SKM-1 treated with dmso at 0.1 percent for 144 hours (cell line): Measurements from ENCODE around the gene KIAA0232.
"Not testable (repeated sequence)": the region's sequence is repeated elsewhere in the genome, so short reads cannot be mapped to it uniquely, and the experiment has no call there.

Experiments
- DNase-seq: peaks from one replicate; lab custom pipeline; 2025; ENCODE audit not compliant: unreplicated experiment; lab: John Stamatoyannopoulos, UW

Gene KIAA0232

GRCh38 chr4:6773616-6774540 lies 8.6 kb upstream of the KIAA0232 start:
- no peak for DNase-seq

DNA sequence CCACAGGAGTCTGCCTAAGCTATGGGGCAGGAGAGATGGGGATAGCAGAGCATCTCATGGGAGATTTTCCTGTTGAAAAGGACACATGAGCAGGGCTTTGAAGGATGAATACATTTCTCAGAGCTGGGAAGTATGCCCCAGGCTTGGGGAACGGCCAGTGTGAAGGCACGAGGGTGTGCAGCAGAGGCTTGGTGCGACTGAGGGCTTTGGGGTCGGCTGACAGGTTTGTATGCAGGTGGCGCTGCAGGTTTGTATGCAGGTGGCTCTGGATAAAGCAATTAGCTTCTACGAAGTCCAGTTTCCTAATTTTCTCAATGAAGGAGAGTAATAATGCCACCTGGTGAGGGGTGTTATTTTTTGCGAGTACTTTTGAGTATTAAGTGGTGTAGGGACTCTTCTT lies 6.8 kb upstream of the KIAA0232 start:
- no peak for DNase-seq

- no peak for DNase-seq
Observed at GRCh38 chr4:6776920-6777635, 5.4 kb upstream of the KIAA0232 start.

DNA sequence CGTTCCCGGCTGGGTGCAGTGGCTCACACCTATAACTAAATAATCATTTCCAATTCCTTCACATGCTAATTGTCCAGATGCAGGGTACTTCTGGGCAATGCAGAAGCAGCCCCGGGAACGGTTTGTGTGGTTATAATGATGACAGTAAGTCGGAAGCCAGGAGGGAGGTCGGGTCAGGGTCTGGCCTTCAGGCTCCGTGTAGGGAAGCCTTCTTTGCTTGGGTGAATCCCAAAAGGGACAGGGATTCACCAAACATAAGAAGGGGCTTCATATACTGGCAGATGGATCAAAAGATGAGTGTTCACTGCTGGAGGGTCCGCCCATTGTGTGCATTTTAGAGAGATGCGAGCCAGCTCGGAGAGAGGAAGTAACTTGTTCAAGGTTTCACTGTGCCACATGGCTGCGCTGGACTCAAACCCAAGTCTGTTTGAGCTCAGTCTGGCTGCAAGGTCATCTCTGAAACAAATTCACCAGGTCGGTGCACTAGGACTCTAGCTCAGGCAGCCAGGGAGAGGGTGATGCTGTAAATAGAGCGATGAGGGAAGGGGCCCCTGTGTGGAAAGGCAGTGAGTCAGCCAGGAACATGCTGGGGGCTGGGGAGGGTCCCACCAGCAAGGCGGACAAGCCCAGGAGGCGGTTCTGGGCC lies 4.8 kb upstream of the KIAA0232 start:
- peak; percentile 91 for DNase-seq

- DNase-seq, result no peak
Observed at GRCh38 chr4:6778435-6778834, 4.1 kb upstream of the KIAA0232 start.

DNA sequence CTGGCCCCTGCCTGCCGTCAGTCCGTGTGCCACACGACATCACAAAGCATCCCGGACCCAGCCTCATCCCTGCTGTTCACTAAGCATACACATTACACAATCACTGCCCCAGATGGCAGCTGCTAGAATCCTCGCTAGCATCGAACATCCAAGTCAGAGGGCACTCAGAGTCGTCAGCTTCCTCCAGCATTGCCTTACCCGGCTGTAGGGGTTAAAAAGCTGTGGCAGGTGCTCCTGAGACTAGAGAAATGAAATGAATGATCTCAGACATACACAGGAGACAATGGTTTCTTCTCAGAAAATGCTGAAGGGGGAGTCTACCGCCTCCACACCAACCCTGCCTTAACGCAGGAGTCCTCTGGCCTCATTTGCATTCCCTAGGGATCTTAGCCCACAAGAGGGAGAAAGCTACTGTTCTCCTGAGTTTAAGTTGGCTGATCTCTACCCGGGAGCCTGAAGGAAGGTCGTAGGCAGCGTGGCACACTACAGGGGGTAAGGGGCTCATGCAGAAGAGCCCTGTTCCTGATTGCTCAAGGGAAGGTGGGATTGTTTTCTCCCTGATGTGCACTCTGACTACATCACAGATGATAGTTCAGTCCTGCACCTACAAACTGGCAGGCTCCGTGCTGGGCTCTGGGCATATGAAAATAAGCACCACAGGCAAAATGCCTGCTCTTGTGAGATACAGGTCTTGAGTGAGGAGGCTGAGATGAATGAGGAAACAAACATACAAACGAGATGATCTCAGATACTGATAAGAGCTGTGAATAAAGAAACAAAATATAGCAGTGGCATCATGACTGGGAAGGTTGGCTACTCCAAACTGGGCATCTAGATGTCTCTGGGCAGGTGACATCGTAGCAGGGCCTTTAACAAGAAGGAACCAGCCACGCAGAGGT lies 2.6 kb upstream of the KIAA0232 start:
- peak; percentile 51 for DNase-seq

DNA sequence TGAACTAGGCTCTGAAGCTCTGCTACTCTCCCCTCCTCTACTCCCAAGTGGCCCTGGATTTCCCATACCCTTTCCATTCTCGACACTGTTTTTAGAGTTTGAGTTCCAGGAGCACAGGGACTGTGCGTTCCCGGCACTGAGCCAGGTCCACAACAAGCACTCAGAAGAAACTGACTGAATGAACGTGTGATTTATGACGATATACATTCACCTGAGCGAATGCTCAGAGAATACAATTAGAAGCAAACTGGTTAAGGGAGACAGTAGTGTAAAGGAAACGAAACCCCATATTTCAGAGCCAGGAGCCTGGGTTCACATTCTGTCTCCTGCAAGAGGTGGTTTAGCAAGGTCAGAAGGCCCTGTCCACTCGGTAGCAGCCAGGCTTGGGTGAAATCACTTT lies 1.4 kb upstream of the KIAA0232 start:
- no peak for DNase-seq

DNA sequence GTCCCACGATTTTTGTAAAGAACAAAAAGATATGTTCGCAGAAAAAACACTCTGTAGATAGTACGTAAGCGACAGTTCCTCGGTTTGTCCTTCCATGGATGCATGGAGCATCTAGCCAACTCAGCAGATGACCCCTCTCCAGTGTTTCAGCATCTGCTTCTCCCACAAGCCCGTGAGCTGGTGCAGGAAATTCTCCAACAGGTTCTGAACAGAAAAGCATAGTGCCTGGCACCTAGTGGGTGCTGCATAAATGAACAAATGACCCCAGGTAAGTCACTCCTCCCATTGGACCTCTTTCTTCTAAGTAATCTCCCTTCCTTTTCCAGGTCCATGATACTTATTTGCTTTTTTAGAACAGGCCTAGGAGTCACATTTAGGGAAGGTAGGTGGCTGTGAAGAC lies 966 bp upstream of the KIAA0232 start:
- no peak for DNase-seq

- DNase-seq, result no peak
Observed at GRCh38 chr4:6782846-6783110, 251 bp downstream of the KIAA0232 start.

DNA sequence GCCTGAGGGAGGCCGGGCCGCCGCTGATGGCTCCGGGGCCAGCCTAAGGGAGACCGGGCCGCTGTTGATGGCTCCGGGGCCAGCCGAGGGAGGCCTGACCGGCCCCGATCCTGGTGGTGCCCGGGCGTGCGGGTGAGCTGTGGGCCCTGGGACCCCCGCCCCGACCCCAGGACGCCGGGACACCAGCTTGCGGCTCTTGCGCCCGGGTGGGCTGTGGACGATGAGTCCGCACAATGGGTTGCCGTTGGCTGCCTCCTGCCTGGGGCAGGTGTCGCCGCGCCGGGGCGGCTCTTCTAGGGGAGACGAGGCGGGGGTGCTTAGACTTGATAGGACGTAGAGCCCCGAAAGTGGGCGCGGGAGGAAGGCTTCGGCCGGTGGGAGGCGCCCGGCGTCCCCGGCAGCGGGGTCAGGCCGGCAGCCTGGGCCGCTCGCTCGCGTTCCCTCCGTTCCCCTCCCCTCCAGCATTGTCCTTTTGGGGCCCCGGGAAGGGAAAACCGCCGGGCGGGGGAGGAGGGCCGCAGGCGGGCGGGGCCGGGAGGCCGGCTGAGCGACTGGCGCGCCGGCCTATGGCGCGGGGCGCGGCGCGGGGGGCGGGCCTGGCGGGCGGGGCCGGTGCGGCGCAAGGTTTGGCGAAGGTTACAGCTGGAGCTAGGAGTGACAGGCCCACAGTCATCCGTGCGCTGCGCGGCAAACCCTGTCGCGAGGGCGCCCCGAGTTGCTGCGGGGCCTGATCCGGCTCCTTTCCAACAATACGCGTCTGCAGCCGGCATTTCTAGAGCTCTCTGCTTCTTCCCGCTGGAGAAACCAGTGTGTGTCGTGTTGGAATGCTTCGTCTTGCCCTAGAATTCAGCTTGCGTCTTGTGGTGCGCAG lies 819 bp downstream of the KIAA0232 start:
- peak; percentile 96 for DNase-seq

DNA sequence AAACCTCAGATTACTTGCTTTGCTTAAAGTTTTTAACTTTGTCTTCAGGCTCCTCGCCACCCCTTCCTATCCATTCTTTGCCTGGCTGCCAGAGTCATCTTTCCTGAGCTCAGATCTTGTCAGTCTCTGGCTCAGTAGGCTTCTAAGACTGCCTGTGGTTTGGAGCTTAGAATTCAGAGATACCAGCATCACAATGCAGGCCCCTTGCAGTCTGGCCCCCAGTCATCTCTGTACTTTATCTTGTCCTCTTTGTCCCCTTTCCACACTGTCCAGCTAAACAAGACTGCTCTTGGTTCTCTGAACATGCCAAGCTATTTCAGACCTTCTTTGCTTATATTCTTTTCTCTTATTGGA lies 3.0 kb downstream of the KIAA0232 start:
- no peak for DNase-seq

GRCh38 chr4:6788123-6788522 lies 5.6 kb downstream of the KIAA0232 start:
- DNase-seq, result peak; percentile 64

DNA sequence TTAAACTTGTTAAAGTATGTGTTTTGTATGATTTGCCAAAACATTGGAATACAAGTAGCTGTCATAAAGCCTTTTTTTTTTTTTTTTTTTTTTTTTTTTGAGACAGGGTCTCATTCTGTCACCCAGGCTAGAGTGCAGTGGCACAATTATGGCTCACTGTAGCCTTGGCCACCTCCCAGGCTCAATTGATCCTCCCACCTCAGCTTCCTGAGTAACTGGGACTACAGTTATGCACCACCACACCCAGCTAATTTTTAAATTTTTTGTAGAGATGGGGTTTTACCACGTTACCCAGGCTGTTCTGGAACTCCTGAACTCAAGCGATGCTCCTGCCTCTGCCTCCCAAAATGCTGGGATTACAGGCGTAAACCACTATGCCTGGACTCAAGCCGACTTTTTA lies 8.7 kb downstream of the KIAA0232 start:
- not testable (repeated sequence) for DNase-seq

DNA sequence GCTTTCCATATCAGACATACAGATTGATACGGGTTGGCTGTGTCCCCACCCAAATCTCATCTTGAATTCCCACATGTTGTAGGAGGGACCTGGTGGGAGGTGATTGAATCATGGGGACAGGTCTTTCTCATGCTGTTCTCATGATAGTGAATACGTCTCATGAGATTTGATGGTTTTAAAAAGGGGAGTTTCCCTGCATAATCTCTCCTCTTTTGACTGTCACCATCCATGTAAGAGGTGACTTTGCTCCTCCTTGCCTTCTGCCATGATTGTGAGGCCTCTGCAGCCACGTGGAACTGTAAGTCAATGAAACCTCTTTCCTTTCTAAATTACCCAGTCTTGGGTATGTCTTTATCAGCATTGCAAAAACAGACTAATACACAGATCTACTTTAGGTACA lies 9.3 kb downstream of the KIAA0232 start:
- not testable (repeated sequence) for DNase-seq

DNA sequence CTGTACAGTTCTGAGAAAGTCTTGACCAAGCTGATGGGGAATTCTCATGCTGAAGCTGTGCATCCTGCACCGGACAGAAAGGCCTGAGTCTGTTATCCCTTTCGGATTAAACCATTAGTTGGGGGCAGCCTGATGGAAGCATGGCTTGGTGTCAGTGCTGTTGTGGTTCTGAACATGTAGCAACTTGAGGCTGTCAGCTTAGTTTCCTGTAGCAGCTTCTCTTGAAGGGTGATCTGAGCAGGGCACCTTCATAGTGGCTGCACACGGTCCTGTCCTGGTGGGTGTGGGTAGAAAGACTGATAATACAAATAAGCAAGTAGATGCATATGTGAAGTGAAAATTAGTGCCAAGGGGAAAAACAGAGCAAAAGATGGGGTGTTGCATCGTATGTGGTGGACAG lies 11.7 kb downstream of the KIAA0232 start:
- DNase-seq, result no peak

- no peak for DNase-seq
Observed at GRCh38 chr4:6795821-6796220, 13.3 kb downstream of the KIAA0232 start.

- not testable (repeated sequence) for DNase-seq
Observed at GRCh38 chr4:6797368-6797767, 14.8 kb downstream of the KIAA0232 start.

DNA sequence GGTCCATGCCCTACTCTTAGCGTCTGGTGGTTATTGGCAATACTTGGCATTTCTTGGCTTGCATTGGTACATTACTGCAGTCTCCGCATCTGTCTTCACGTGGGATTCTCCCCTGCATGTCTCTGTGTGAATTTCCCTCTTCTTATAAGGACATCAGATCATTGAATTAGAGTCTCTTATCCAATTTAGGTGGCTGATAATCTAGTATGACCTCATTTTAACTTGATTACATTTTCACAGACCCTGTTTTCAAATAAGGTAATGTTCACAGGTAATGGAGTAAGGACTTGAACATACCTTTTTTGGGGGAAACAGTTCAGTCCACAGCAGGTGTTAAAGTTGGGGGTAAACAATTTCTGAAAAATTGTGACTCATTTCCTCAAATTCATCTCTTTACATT lies 16.6 kb downstream of the KIAA0232 start:
- no peak for DNase-seq

DNA sequence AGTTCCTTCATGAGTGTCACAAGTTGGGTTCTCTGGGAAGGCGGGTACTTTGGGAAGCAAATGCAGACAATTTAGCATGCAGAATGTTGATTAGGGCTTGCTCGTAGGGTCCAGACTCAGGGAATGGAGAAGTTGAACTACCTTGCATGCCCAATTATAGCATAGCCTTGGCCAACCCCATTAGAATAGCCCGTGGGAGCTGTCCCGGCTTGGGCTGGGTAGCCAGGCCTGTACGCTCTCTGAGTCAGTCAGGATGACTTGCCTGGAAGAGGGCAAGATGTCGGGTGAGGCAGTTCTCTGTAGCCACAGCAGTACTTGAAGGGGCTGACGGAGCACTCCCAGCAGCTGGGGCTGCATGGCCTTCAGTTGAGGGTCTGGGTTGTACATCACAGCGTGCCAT lies 19.5 kb downstream of the KIAA0232 start:
- DNase-seq, result no peak

- no peak for DNase-seq
Observed at GRCh38 chr4:6802626-6803025, 20.1 kb downstream of the KIAA0232 start.
